Rectal smooth muscle tissue (tissue), 1 donor: ENCODE data around the gene RASSF8.
A peak's percentile ranks its signal among the peaks of the same experiment; 100 is the strongest.

ENCODE experiments used
- H3K27ac ChIP-seq: one replicate; pipeline ENCODE4 v1.7.0; 2013; ENCODE audit warnings: low read depth, low read length, inconsistent platforms
- H3K27me3 ChIP-seq: one replicate; pipeline ENCODE4 v1.7.0; 2013; ENCODE audit warnings: low read length; ENCODE audit not compliant: control insufficient read depth, insufficient read depth
- H3K36me3 ChIP-seq: one replicate; pipeline ENCODE4 v1.7.0; 2013; ENCODE audit warnings: low read length; ENCODE audit not compliant: control insufficient read depth, insufficient read depth
- H3K4me1 ChIP-seq: one replicate; pipeline ENCODE4 v1.7.0; 2013; ENCODE audit warnings: low read length; ENCODE audit not compliant: control insufficient read depth, insufficient read depth
- H3K4me3 ChIP-seq: one replicate; pipeline ENCODE4 v1.7.0; 2013; ENCODE audit warnings: low read length
- H3K9ac ChIP-seq: one replicate; pipeline ENCODE4 v1.7.0; 2013; ENCODE audit warnings: low read length

Gene RASSF8

DNA sequence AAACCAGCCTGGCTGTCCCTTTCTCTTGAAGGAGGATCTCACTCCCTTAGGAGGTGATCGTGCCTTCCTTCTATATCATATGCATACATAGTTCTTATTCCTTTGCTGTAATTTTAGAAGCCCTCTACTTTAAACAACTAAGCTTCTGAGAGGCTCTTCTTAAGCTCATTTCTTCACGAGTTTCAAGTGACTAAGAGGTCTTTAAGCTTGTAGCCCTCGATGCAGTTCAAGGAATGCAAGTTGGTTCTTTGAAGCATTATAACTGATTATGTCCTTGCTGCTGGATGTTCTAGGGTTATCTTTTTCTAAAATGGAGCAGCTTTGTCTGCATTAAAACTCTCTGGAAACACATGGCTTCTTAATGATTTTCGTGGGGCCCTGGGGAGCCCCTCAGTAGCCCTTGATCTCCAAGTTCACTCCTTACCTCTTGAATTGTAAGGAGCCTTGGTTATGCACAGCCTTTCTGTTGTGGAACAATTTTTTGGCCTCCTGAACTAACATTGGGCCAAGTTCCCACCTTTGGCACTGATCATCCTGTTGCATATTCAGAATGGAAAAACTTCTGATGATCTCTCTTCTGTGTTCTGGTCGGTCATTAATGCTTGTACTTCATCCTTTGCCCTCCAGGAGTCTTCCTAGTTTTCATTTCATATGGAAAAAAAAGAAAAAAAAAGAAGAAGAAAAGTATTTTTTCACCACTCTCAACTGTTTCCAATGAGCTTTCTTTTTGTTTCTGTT is 12.6 kb downstream of the RASSF8 start:
- H3K36me3 ChIP-seq = no peaks in the 10 kb centered on the region
- no peaks in the 10 kb centered on the region for H3K27me3 ChIP-seq
- H3K4me1 ChIP-seq = peaks cover 34% of the 10 kb centered on the region
- peak overlapping the region; percentile 11 for H3K4me3 ChIP-seq
- H3K27ac ChIP-seq = peak overlapping the region; percentile 67
- no peak overlapping the region for H3K9ac ChIP-seq

DNA sequence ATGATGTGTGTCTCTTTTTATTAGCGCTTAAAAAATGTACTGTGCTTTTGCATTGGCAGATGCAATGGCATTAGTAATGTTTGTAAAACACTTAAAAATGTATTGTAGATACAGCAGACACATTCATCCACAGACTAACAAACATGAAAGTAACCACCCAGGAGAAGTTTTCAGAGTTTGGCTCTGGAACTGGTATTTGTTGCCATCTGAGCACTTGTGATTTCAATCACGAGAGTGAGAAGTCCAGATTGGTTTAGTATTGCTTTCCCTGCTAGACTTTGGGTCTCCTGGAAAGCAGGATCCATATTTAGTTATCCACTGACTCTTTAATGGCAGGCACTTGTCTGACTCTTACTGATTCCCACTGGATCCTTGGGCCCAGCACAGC is 13.2 kb downstream of the RASSF8 start:
- no peak overlapping the region for H3K9ac ChIP-seq
- H3K36me3 ChIP-seq = no peaks in the 10 kb centered on the region
- H3K27me3 ChIP-seq = no peaks in the 10 kb centered on the region
- H3K4me3 ChIP-seq = no peak overlapping the region
- peaks cover 39% of the 10 kb centered on the region for H3K4me1 ChIP-seq
- H3K27ac ChIP-seq = peak overlapping the region; percentile 66

DNA sequence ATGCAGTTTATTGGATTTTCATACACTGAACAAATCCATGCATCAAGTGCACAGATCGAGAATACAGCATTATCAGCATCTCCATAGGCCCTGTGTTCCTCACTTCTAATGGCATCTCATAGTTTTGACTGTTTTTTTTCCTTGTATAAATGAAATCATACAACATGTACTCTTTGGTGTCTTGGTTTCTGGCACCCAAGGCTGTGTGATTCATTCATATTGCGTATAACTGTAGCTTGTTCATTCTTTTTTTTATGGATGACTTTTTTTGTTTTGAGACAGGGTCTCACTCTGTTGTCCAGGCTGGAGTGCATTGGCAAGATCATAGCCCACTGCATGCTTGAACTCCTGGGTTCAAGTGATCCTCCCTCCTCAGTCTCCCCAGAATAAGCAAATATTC is 14.3 kb downstream of the RASSF8 start:
- H3K4me1 ChIP-seq = peaks cover 42% of the 10 kb centered on the region
- H3K27ac ChIP-seq = no peak overlapping the region

GRCh38 chr12:25975179-25975578 is 16.7 kb downstream of the RASSF8 start:
- Histone ChIP-seq H3K36me3 (no peaks in the 10 kb centered on the region), H3K4me3 (no peak overlapping the region), H3K9ac (no peak overlapping the region), H3K27me3 (no peaks in the 10 kb centered on the region), H3K27ac (no peak overlapping the region), H3K4me1 (peaks cover 53% of the 10 kb centered on the region)

More for the DNA sequence above, 14.3 kb downstream of the RASSF8 start:
- Histone ChIP-seq H3K27me3 (no peaks in the 10 kb centered on the region), H3K36me3 (no peaks in the 10 kb centered on the region), H3K4me3 (no peak overlapping the region), H3K9ac (no peak overlapping the region)

GRCh38 chr12:25975682-25976081 is 17.2 kb downstream of the RASSF8 start:
- peaks cover 48% of the 10 kb centered on the region for H3K4me1 ChIP-seq
- H3K27me3 ChIP-seq = no peaks in the 10 kb centered on the region
- H3K27ac ChIP-seq = no peak overlapping the region
- no peaks in the 10 kb centered on the region for H3K36me3 ChIP-seq
- no peak overlapping the region for H3K9ac ChIP-seq
- no peak overlapping the region for H3K4me3 ChIP-seq

- no peaks in the 10 kb centered on the region for H3K27me3 ChIP-seq
- peak overlapping the region; percentile 14 for H3K27ac ChIP-seq
- no peak overlapping the region for H3K4me3 ChIP-seq
- H3K9ac ChIP-seq = no peak overlapping the region
- H3K4me1 ChIP-seq = peaks cover 42% of the 10 kb centered on the region
- no peaks in the 10 kb centered on the region for H3K36me3 ChIP-seq
Measured at GRCh38 chr12:25976289-25976688, 17.8 kb downstream of the RASSF8 start.

- Histone ChIP-seq H3K9ac (no peak overlapping the region), H3K4me3 (no peak overlapping the region), H3K27ac (no peak overlapping the region)
Measured at GRCh38 chr12:25977047-25977446, 18.6 kb downstream of the RASSF8 start.

DNA sequence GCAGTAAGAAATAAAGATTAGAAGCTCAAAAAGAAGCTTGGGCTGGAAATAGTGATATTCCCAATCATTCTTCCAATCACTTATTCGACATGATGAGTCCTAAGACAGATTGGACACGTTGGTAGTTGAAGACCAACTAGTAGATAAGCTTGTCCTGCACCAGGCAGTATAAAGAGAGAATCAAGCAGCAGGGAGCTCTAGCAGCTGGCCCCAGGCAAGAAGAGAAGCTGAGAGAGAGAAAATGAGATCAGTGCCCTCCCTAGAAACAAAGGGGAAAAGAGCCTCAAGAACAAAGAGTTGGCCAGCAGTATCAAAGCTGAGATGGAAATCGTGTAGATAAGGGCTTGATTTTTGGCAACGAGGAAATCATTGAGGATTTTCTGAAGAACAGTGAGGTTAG is 20.6 kb downstream of the RASSF8 start:
- Histone ChIP-seq H3K36me3 (no peaks in the 10 kb centered on the region), H3K4me1 (peaks cover 35% of the 10 kb centered on the region), H3K27ac (no peak overlapping the region), H3K4me3 (no peak overlapping the region), H3K9ac (no peak overlapping the region), H3K27me3 (no peaks in the 10 kb centered on the region)

More at GRCh38 chr12:25977047-25977446, 18.6 kb downstream of the RASSF8 start:
- Histone ChIP-seq H3K36me3 (no peaks in the 10 kb centered on the region), H3K4me1 (peaks cover 35% of the 10 kb centered on the region), H3K27me3 (no peaks in the 10 kb centered on the region)

GRCh38 chr12:25979563-25979962 is 21.1 kb downstream of the RASSF8 start:
- Histone ChIP-seq H3K4me3 (no peak overlapping the region), H3K9ac (no peak overlapping the region), H3K36me3 (no peaks in the 10 kb centered on the region), H3K27me3 (no peaks in the 10 kb centered on the region), H3K27ac (no peak overlapping the region), H3K4me1 (peaks cover 37% of the 10 kb centered on the region)

DNA sequence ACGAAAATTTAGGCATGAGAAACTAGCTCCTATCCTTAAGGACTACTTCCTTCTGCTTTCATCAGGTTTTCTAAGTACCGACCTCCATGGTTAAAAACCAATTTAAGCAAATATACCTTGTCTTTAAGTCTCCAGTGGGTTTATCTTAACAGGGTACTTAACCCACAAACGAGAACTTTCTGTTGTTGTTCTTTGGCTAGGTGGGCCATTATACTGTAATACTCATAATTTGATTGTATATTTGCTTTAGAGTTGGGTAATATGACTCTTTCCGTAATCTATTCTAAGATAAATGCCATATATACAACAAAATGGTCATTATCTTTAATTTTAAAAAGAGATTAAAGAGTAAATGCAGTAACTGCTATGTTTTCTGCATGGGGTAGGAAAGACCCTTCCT is 21.6 kb downstream of the RASSF8 start:
- no peak overlapping the region for H3K27ac ChIP-seq
- H3K4me3 ChIP-seq = no peak overlapping the region
- H3K9ac ChIP-seq = no peak overlapping the region
- peaks cover 40% of the 10 kb centered on the region for H3K4me1 ChIP-seq
- H3K27me3 ChIP-seq = no peaks in the 10 kb centered on the region
- no peaks in the 10 kb centered on the region for H3K36me3 ChIP-seq

DNA sequence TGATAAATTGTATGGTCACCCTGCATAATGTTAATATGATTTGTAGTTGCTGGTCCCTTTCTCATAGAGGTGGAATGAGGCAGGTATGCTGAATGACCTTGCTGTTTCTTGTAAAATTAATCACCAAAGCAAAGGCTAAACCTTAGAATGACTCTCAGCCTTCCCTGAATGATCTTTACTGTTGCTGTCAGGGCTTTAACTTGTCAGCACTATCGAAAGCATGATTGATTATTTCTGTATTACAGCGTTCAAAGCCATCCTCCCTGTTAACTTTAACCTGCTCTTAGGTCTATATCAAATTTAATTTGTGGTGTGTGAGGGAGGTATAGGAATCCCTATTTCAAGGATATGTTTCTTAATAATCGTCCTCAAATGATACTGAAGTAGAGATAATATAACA is 23.1 kb downstream of the RASSF8 start:
- Histone ChIP-seq H3K4me3 (no peak overlapping the region), H3K9ac (no peak overlapping the region), H3K36me3 (no peaks in the 10 kb centered on the region), H3K4me1 (peaks cover 41% of the 10 kb centered on the region), H3K27me3 (no peaks in the 10 kb centered on the region), H3K27ac (peak overlapping the region; percentile 1)

- Histone ChIP-seq H3K9ac (no peak overlapping the region), H3K36me3 (no peaks in the 10 kb centered on the region), H3K4me3 (no peak overlapping the region), H3K27me3 (no peaks in the 10 kb centered on the region), H3K27ac (no peak overlapping the region), H3K4me1 (peaks cover 39% of the 10 kb centered on the region)
Measured at GRCh38 chr12:25982416-25982815, 23.9 kb downstream of the RASSF8 start.

DNA sequence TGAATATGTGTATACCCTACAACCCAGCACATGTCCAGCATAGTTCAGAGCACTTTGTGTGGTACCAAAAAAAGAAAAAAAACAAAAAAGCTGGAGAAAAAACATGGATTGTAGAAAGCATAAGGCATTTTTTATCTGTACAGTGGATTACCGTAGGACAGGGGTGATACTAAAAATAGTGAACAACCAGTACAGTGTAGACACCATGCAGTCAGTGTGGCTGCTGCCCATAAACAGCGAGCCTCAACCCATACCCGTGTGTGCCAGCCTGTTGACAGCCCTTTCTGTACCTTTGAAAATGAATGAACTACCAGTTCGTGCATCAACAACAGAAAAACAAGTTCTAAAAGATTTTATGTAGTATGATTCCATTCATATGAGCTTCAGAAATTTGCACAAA is 25.1 kb downstream of the RASSF8 start:
- H3K4me3 ChIP-seq = no peak overlapping the region
- no peaks in the 10 kb centered on the region for H3K36me3 ChIP-seq
- H3K9ac ChIP-seq = no peak overlapping the region
- H3K27ac ChIP-seq = peak overlapping the region; percentile 43
- no peaks in the 10 kb centered on the region for H3K27me3 ChIP-seq
- peaks cover 32% of the 10 kb centered on the region for H3K4me1 ChIP-seq
